Measurements from ENCODE around the gene PEX26.
"Not testable (repeated sequence)": the region's sequence is repeated elsewhere in the genome, so short reads cannot be mapped to it uniquely, and the experiment has no call there.

PEX26 gene

DNA sequence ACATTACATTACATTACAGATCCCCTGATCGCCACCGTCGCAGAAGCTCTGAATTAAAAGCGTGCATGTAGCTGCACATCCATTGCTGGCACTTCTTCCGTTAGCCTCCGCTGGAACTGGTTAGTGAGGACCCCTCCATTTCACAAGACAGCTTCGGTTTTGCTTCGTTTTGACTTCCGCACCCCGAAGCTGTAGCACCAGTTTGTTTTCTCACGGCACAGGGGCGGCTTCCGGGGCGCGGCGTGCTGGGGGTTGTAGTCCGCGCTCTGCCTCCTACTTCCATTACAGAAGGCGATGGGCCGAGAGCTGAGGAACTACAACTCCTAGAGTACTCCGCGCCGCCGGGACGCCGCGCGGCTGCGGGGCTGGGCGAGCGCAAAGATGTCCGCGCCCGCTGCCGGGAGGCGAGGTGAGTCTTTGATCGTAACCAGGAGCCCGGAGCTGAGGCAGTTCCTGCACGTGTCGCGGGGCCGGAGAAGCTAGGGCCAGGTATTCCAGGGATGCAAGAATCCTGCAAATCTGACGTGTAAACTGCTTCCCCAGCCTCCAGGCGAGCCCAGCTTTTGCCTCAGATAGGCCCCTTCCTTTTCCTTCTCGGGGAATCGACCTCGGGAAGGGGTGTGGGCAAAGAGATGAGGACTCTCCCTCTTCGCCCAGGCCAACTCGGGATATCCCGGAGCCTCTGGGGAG is at the start of gene PEX26:
Gene PEX26 (plus strand): TSS at position 352 of the 690 bp plus-strand sequence. CDS start 387 bp downstream, outside the sequence.
- peak; percentile 74 for DNase-seq

DNA sequence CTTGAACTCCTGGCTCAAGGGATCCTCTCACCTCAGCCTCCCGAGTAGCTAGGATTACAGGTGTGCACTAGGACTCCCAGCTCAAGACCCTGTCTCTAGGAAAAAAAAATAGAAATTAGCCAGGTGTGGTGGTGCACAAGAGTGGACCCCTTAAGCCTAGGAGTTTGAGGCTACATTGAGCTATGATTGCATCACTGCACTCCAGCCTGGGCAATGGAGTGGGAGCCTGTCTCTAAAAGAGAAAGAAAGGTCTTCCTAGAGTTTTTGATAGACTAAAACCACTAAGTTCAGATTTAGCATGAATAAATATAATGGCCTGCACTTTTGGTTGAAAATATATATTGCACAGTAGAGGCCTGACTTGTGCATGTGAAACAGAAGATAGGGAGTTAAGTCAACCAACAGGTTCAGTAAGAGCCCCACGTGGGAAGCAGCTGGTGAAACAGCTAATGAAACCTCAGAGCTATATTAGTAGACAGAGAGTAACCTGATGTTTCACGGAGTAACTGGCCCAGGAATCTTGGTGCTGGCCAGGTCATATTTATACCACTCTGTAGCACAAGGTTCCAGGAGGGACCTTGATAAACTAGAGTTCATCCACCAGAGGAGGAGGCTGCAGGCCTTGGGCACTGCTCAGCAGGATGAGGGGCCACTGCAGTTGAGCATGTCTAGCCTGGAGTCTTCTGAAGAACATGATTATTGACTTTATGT is 48.8 kb upstream of the PEX26 start:
- DNase-seq: no peak

DNA sequence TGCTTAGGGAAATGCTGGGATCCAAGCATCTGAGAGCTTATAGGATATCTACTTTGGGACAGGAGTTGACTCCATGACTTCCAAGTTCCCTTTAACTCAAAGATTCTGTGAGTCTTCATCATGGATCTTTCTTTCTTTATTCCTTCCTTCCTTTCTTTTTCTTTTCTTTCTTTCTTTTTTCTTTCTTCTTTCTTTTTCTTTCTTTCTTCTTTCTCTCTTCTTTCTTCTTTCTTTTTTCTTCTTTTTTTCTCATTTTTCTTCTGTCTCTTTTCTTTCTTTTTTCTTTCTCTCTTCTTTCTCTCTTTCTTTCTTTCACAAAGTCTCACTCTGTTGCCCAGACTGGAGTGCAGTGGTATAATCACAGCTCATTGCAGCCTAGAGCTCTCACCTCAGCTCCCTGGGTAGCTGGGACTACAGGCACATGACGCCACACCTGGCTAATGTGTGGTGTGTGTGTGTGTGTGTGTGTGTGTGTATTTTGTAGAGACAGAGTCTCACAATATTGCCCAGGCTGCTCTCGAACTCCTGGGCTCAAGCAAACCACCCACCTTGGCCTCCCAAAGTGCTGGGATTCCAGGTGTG is 48.0 kb upstream of the PEX26 start:
- no peak for DNase-seq

DNA sequence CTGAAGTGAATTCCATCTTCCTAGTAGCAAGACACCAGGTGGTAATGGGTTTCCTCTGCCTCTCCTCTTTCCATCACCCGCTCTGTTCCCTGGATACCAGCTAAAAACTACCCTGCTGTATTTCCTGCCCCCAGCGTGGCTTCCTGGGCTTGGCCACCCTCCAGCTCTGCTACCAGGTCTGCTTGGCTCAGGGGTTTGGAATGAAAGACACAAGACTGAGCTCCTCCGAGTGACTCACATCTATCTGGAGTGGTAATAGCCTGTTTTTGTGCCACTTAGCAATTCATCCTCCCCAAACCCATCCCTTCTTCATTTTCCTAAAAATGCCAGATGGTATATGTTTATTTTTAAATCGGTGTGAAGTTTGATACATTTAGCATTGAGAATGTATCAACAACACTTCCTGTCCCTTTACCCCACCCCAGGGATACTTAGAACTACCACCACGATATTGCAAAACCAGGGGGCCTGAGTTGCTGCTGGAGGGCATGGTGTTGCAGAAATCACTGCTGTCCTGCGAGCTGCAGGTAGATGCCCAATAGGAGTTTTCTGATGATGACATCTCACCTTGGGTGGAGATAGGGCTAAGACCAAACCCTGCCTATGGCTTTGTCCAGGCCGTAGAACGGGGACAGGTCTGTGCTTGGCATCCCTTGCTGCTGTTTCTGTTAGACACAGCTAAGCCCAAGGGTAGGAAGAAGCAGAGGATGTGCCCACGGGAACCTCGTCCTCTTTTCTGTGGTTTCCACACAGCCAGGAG is 45.9 kb upstream of the PEX26 start:
- DNase-seq: no peak

DNA sequence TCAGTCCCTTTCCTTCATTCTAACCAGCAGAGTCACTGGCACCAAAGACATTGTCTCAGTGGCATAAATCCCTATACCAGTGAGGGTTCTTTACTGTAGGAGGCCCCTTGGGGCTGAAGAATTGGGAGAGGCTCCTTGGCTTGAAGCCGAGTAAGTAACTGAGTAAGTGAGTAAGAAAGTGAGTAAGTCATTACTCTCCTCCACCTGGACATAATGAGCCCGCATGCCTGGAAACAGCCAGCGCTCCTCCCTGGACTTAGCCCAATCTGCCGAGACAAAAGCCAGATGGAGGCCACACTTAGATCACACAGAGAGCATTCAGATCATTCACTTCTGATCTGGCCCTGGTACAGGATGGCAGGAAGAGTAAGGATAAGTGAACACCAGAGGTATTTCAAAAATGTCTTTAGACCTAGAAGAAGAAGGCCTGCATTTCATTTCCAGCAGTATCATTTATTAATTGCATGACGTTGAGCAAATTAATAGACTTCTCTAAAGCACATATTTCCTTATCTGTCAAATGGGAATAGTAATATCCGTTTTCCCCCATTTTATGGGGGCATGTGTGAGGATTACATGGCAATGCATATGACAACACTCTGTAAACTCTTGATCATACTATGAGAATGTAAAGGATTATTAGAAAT is 45.2 kb upstream of the PEX26 start:
- no peak for DNase-seq

DNA sequence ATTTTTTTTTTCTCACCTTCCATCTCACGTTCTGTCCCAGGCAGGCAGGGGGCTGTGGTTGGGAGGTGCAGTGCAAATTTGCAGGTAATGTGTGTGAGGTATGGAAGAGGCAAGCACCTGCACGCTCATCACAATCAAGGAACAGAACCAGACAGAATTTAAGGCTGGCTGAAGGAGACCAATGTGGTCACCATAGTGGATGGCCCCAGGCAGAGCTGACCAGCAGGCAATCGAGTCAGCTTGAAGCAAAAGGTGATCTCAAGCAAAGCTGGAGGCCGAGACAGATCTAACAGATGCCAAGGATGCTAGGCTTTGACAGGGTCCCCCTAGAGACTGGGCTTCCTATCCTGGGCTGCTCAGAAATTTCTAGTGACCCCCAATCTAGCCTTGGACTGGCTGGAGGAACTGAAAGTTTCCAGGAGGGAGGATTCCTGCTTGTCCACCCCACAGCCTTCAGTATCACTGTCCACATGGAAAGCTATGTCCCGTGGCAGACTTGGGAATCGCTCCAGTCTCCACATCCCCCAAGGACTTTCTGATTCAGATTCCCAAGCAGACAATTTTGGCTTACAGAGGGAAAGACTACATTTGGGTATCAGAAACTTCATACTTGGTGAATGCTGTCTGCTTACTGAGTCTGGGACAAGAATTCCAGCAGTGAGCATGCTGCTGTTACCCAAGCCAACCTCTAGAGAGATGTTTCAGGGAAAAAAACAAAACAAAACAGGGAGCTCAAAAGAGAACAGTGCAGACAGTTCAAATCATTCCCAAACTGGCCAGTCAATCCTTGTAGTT is 44.4 kb upstream of the PEX26 start:
- DNase-seq: no peak

- DNase-seq: no peak
Observed at GRCh38 chr22:18034076-18034475, 43.7 kb upstream of the PEX26 start.

- no peak for DNase-seq
Observed at GRCh38 chr22:18035751-18036150, 42.0 kb upstream of the PEX26 start.

- not testable (repeated sequence) for DNase-seq
Observed at GRCh38 chr22:18040898-18041297, 36.9 kb upstream of the PEX26 start.

DNA sequence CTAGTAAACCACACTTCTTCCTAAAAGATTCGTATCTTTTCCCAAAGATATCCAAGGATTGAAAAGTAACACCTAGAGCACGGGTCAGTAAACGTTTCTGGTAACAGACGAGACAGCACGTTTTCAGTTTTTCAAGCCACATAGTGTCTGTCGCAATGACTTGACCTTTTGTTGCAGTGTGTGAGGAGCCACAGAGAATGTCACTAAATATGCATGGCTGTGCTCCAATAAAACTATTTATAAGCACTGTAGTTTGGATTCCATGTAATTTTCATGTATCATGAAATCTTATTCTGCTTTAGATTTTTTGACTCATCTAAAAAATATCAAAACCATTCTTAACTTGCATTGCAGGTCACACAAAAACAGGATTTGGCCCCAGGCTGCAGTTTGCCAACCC is 35.1 kb upstream of the PEX26 start:
- no peak for DNase-seq

GRCh38 chr22:18044548-18045271 is 33.1 kb upstream of the PEX26 start:
- DNase-seq: no peak

GRCh38 chr22:18045794-18046193 is 32.0 kb upstream of the PEX26 start:
- DNase-seq: no peak

- DNase-seq: no peak
Observed at GRCh38 chr22:18048041-18048440, 29.7 kb upstream of the PEX26 start.

DNA sequence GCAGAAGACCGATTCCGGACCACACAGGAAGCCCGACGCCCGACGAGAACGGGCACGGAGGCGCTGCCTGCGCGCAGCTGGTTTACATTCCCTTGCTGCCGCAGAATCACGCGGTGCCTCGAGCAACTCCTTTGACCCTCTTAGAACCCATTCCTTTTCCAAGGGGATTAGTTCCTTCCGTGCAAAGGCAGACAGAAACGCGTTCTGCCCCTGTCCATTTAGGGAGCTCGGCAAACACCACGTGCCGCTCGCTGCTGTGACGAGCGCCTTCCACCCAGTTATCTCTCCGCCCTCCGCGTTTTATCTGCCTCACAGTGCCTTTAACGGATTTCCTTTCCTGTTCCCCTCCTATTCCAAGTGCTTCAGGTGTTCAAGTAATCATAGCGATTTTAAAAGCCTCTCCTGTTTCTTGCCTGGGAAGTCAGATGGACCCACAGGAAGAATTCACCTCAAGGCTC is 29.3 kb upstream of the PEX26 start:
- DNase-seq: no peak

DNA sequence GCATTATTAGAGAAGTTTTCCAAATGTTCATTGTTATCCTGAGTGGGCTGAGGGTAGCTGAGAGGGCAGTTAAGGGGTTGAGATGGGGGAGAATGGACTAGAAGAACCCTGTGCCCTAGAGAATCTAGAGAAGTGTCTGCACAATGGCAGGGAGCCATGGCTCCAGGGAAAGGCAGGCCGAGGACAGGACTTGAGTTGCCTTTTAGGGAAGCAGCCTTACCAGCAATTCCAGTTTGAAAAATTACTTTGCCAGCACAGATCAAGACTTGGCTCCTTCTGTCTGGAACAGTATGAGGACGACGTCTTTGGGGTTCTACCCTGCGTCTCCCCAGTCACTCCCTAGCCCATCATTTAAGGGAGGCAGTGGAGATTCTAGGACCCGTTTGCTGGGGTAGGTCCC is 27.7 kb upstream of the PEX26 start:
- no peak for DNase-seq

DNA sequence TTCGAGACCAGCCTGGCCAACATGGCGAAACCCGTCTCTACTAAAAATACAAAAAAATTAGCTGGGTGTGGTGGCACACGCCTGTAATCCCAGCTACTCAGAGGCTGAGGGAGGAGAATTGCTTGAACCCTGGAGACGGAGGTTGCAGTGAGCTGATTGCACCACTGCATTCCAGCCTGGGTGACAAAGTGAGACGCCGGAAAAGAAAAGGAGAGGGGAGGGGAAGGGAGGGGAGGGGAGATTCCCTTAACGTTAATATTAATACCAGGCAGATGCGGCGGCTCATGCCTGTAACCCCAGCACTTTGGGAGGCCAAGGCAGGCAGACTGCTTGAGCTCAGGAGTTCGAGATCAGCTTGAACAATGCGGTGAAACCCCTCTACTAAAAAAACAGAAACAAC is 26.7 kb upstream of the PEX26 start:
- DNase-seq: not testable (repeated sequence)

GRCh38 chr22:18053216-18053946 is 24.4 kb upstream of the PEX26 start:
- DNase-seq: not testable (repeated sequence)

- DNase-seq: no peak
Observed at GRCh38 chr22:18055619-18056160, 22.1 kb upstream of the PEX26 start.

DNA sequence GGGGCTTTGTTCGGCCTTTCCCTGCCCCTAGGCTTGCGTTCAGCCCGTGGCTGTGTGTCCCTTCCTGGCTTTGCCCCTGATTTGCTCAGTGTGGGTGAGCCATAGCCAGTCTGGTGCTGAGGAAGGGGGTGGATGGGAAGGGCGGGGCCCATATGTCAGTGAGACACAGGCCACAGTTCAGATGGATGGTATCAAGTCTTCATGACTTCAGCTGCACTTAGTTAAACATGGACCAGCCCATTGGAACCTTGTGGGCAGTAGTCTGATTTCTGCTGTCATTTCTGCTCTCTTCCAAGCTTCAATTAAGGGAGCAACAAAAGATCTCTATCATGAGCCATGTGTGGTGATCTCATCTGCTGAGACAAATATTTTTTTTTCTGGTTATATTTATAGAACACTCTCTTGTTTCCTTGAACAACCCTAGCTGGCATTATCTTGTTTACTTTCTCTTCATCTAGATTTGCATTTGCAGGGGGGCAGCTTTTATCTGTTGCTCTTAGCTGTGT is 21.6 kb upstream of the PEX26 start:
- DNase-seq: no peak
